GM18508 (cell line): ENCODE results near the gene PMVK.

ENCODE experiments used
- ATAC-seq: cut with Tn5 transposase; IDR thresholded peaks from one replicate; pipeline ENCODE4 v1.9.1; 2021; ENCODE audit warnings: moderate number of reproducible peaks; ENCODE audit not compliant: insufficient read depth, unreplicated experiment

Gene PMVK

GRCh38 chr1:154967331-154967950, 30.9 kb upstream of the PMVK start:
- ATAC-seq, result no peak

GRCh38 chr1:154966111-154966510, 29.6 kb upstream of the PMVK start:
- ATAC-seq, result no peak

- no peak for ATAC-seq
These were observed 27.8 kb upstream of the PMVK start for GRCh38 chr1:154964359-154964758.

DNA sequence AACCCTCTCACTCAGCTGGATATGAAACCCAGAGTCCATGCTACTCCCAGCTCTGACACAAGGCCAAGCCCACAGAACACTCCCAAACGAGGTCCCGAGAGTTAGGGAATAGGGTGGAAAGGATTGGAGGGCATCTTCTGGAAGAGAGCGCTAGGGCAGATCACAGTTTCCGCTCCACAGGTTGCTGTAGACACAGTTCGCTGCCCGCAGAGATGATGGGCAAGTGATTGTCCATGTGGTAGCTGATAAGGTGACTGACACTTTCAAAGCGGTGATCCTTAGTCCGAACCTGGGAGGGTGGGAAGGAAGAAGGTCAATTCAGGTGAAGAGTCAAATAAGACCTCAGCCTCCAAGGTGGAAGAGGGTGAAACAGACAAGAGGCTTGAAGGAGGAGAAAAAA, 27.1 kb upstream of the PMVK start:
- ATAC-seq, result no peak

DNA sequence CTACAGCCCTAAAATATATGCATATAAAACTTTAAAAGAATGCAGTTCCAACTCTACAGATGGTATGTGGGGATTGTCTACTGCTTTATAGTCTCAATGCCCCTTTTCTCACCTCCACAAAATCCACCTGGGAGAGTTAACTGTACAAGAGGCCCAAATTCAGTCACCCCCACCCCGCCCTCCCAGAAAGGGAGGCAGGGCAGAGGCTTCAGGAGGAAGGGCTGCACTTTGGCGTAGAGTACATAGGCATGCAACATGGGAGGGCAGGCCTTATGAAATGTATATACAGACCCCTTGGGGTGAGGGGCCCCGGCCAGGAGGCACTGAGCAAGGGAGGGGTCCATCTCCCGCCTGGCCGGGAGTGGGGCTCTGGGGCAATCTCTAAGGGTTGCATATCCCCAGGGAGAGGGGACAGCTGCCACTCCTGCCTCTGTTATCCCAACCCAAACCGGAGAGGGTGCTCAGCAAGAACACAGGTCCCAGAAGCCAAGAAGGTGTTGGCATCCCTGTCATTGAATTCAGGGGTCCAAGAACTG, 26.3 kb upstream of the PMVK start:
- ATAC-seq, result no peak

DNA sequence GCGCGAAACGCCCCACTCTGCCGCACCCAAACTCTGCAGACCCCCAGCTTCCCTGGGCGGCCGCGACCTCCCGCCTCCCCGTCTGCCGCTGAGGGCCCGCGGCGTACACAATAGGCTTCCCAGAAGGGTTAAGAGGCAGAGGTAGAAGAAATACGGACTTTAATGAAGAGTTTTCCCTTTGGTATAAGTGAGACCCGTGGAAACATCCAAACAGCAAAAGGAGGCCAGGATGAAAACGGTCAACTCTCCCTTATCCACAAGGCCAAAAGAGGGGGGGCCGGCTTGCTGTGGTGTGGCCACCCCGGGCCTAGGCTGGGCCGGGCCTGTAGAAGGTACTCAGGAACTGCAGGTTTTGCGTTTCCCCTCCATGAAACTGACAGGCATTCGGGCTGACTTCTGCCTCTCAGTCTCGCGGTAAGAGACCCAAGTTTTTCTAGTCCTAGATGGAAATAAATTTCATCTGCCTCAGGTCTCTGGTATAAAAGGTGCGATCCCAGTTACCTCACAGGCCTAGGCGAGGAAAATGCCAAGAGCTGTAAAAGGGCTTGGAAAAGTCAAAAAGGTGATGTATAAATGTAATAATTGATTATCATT, 25.7 kb upstream of the PMVK start:
- no peak for ATAC-seq

GRCh38 chr1:154961207-154962155, 25.0 kb upstream of the PMVK start, which contains the start of gene PYGO2:
Gene PYGO2, minus strand, starts transcription at chr1:154961782. Its CDS starts 206 bp downstream, at chr1:154961576.
- ATAC-seq, result no peak

DNA sequence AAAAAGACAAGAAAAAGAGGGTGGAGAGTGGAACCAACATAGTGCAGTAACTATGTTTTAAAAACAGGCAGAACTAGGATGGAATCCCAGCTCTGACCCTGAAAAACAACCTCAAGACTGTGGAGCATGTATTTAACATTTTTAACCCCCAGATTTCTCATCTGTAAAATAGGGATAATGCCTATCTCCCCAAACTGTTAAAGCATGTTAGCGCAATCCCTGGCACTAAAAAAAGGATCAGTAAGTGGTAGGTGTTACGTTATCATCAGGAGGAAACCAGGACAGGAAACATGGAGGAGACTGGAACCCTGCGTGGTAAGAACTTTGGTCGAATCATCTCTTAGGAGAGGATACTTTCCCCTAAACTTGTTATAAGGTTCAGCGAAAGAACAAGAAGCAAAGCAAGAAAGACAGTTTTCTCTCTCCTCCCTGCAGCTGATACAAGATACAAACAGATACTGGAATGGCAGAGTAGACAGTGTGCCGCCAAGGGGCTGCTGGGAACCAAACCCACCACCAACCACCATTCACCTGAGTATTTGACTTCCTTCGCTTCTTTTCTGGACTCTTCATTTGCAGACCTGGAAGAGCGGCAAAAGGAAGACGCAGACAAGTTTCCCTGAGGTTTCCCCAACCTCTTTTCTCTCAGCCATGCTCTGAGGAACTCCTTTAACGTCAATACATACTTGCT, 24.1 kb upstream of the PMVK start:
- no peak for ATAC-seq

GRCh38 chr1:154959426-154959780, 22.9 kb upstream of the PMVK start:
- ATAC-seq, result no peak

DNA sequence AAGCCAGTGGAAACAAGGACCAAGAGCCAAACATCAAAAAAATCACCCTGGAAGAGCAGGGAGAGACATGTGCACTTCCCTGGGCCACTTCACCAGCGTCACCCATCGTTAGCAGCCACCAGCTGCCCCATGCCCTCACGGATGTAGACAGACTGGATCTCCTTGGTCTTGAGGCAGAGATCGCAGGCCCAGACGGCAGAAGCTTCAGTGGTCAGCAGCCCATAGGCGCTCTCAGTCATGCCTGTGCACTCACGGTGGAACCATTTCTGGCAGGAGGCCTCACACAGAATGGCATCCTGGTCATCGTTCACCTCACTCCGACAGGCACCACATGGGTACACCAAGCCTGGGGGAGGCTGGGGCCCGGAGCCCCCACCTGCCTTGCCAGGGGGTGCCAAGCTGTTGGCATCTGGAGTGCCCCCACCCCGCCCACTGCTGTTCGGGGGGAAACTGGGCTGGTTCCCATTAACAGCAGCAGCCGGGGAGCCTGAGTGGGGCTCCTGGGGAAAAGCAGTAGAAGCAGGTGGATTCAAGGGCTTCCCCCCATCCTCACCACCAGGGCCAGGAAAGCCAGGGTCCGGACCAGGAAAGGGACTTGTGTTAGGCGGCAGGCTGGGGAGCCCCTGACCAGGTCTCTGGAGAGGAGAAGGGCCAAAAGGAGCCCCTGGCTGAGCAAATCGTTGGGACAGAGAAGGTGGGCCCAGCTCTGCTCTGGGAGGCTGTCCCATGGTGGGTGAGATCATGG, 22.3 kb upstream of the PMVK start:
- ATAC-seq, result no peak

GRCh38 chr1:154958036-154958435, 21.5 kb upstream of the PMVK start:
- ATAC-seq, result no peak

- ATAC-seq, result no peak
These were observed 20.7 kb upstream of the PMVK start for GRCh38 chr1:154957091-154957657.

GRCh38 chr1:154956544-154956941, 20.0 kb upstream of the PMVK start:
- no peak for ATAC-seq

DNA sequence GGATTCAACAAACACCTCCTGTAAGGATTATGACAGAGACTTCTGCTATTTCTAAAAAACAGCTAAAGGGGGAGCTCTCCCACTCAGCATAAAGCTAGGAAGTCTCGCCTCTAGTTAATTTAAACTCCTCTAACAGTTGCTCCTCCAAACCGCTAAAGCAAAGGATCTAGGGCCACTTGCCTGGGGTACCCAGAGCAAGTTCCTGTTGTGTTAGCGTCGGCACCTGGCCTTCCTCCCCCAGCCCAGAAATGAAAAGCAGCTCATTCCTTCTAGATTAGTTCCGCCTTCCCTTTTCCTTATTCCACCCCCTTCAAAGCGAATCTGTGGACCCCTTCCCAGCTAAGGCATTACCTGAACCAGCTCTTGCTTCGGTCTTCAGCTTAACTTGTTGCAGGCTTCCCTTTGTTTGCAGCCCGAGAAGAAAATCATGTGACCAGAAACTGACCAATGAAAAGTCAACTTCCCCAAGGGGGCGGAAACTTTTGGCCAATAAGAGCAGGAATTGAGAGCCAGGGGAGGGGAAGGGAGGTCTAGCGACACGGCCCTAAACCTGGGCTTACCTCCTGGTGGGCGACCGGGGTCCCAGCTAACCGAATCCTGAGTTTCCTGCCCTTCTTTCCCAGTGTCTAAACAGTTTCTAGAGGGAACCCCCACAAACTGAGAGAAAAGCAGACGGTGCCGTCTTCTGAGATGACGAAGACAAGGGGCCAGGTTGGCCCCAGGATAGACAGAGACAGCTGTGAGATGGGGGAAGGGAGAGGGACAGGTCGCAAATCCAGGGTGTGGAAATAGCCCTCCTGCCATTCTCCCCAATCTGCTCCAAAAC, 19.4 kb upstream of the PMVK start, which contains the start of gene PBXIP1:
Gene PBXIP1 (minus strand): TSS at position 382 of the 826 bp plus-strand sequence. CDS start 2,378 bp downstream, outside the sequence.
- ATAC-seq, result no peak

- no peak for ATAC-seq
These were observed 18.7 kb upstream of the PMVK start for GRCh38 chr1:154955039-154955717.

GRCh38 chr1:154954541-154954940, 18.0 kb upstream of the PMVK start:
- no peak for ATAC-seq

DNA sequence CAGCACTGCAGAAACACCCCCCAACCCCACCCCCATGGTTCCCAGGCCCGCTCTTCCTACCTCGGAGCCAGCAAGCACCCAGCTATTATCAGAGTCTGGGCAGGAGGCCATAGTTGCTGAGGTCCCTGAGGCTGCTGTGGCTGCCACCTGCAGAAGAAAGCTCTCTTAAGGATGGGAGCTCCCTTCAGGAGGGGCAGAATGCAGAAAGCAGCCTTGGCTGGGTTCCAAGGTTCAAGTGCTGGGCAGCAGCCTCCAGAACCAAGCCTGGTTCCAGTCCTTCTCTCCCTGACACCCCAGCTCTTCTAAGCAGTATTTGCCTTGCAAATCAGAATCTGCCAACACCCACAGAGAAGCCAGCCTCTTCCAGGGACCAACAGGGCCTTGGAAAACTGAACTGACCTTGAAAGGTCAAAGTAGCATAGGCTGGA, 17.1 kb upstream of the PMVK start:
- no peak for ATAC-seq

DNA sequence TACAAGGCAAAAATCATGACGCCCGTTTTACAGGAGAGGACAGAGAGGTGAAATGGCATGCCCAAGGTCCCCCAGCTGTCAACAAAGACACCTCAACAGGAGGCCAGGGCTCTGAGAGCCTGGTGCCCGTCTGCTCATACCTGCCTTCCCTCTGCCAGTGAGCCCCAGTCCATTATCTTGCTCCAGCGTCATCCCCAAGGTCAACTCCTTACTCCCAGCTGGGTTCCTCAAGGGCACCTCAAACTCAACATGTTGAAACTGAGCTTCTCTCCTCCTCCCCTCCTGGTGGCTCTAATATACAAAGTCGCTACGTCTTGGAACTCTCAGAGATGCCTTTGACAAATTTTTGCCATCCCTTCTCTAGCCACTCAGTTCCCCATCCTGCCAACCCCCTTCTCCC, 16.1 kb upstream of the PMVK start:
- no peak for ATAC-seq
